Mucosa of gallbladder (tissue), 1 donor: ENCODE data around the gene TTC17. TPM values are rescaled to one million over a fixed set of nuclear protein-coding genes. Genes with fewer than 3 reads are reported as not detected.
"Not testable (repeated sequence)": the region's sequence is repeated elsewhere in the genome, so short reads cannot be mapped to it uniquely, and the experiment has no call there.

Source experiments
- DNase-seq: peaks from one replicate; pipeline ENCODE4 v3.0.0-alpha.2; 2020; ENCODE audit warnings: low spot score
- total RNA-seq: library from RNA; stranded (reverse); gene quantifications from one replicate; pipeline ENCODE4 v1.2.1, GENCODE V29; 2021
- donor health status: DM: no; HTN: no; CAD: no.

The TTC17 gene
- 72.3 TPM for total RNA-seq

- peak; percentile 93 for DNase-seq
These were observed at the start of gene TTC17 for GRCh38 chr11:43358801-43359421. Gene TTC17 (plus strand): TSS chr11:43358920. CDS start chr11:43358955, 35 bp downstream.

- peak; percentile 93 for DNase-seq
These were observed 46.7 kb upstream of the TTC17 start, which contains the start of gene API5 for GRCh38 chr11:43311791-43312607. Gene API5 (plus strand): TSS chr11:43311996. CDS start chr11:43312128, 132 bp downstream.

DNA sequence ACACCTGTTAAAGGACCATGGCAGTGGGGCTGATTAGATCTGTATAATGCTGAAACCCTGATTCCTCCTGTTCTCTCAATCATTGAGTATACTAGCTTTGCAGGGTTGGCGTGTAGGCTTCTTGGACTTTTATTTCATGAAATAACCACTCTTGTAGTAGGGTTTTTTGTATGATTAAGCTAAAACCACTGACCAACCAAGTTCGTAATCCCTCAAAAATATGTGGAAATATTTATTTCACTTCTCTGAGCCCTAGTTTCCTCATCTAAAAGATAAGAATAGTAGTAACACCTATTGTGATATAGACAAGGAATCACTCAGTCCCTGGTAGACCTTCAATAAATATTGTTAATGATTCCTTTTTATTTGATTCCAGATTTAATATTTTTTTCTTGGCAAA, 42.8 kb upstream of the TTC17 start:
- DNase-seq, result no peak

DNA sequence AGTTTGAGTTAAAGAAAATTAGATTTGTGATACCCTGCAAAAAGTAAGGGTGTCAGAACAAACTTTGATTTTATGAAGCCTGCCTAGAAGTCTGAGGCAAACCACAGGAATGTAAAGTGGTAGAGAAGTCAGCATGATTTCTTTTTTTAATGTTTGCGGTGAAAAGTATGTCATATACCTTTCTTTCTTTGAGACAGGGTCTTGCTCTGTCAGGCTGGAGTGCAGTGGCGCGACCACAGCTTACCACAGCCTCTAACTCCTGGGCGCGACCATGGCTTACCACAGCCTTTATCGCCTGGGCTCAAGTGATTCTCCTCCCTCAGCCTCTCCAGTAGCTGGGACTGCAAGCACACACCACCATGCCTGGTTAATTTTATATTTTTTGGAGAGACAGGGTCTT, 42.3 kb upstream of the TTC17 start:
- no peak for DNase-seq

GRCh38 chr11:43327987-43328386, 30.7 kb upstream of the TTC17 start:
- peak; percentile 20 for DNase-seq

- no peak for DNase-seq
These were observed 30.2 kb upstream of the TTC17 start for GRCh38 chr11:43328482-43328881.

DNA sequence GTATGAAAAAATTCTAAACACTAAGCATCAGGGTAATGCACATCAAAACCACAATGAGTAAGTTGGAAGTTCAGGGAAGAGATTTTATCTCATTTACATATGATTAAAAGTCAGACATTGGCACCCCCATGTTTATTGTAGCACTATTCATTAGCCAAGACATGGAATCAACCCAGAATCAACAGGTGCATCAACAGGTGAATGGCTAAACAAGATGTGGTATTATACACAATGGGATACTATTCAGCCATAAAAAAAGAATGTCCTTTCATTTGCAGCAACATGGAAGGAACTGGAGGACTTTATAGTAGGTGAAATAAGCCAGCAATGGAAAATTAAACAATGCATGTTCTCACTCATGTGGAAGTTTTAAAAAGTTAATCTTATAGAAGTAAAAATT, 17.6 kb upstream of the TTC17 start:
- DNase-seq, result no peak

GRCh38 chr11:43351426-43351825, 7.3 kb upstream of the TTC17 start:
- not testable (repeated sequence) for DNase-seq

- DNase-seq, result no peak
These were observed 4.4 kb upstream of the TTC17 start for GRCh38 chr11:43354311-43354710.

- no peak for DNase-seq
These were observed 2.4 kb upstream of the TTC17 start for GRCh38 chr11:43356336-43356735.

- DNase-seq, result no peak
These were observed 380 bp upstream of the TTC17 start for GRCh38 chr11:43358279-43358800.

GRCh38 chr11:43359422-43359818, 700 bp downstream of the TTC17 start:
- no peak for DNase-seq

- no peak for DNase-seq
These were observed 1.8 kb downstream of the TTC17 start for GRCh38 chr11:43360361-43361032.

DNA sequence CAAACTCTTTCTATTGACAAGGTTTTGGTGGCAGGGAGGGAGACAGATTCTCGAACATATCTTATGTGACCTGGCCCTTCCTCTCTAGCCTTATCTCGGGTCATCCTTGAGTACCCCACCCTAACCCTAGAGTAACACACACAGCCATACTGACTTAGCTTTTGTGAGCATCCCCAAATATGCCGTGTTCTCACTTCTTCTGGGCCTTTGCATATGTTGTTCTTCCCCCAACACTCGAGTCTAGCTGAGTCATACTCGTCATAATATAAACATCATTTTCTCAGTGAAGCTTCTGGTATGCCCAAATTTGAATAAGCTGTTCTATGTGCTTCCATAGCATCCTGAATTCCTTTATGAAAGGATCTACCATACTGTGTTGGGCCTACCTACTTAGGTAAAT, 8.0 kb downstream of the TTC17 start:
- no peak for DNase-seq

GRCh38 chr11:43367382-43368178, 8.9 kb downstream of the TTC17 start:
- no peak for DNase-seq

DNA sequence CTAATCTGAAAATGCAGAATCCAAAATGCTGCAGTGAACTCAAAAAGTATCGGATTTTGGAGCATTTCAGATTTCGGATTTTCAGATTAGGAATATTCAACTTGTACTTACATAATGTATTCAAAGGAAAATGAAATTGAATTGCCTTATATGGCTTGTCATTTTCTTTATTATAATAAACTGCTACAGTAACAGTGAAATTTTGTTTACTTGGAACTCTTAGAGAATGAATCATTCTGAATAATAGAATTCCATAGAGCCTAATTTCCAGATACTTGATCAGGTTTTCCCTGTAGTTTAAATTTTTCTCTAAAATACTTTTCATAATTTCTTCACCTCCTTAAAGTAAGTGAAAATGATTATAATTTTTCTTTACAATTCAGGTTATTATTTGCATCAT, 17.3 kb downstream of the TTC17 start:
- DNase-seq, result no peak

- DNase-seq, result no peak
These were observed 17.9 kb downstream of the TTC17 start for GRCh38 chr11:43376594-43376993.

DNA sequence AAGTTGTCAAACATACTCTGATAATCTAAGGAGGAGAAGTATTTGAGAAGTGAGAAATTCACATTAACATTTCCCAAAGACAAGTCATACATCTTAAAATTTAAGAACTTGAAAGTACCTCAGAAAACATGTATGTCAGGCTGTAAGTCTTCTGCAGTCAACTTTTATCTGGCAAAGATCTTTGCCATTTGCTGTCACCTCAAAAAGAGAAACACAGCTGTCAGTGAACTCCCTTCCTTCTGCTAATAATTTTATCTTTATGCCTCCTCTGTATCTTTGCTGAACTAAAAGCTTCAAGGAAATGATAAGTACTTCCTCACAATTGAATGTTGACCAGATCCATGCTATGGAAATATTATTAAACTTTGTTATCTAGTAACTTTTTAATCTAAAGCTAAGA, 18.7 kb downstream of the TTC17 start:
- no peak for DNase-seq

- DNase-seq, result no peak
These were observed 20.2 kb downstream of the TTC17 start for GRCh38 chr11:43378897-43379296.

- DNase-seq, result no peak
These were observed 23.1 kb downstream of the TTC17 start for GRCh38 chr11:43381802-43382201.

GRCh38 chr11:43382614-43383013, 23.9 kb downstream of the TTC17 start:
- DNase-seq, result no peak

- DNase-seq, result no peak
These were observed 25.7 kb downstream of the TTC17 start for GRCh38 chr11:43384393-43384792.
